ENCODE measurements around the gene KIF12.

DNA sequence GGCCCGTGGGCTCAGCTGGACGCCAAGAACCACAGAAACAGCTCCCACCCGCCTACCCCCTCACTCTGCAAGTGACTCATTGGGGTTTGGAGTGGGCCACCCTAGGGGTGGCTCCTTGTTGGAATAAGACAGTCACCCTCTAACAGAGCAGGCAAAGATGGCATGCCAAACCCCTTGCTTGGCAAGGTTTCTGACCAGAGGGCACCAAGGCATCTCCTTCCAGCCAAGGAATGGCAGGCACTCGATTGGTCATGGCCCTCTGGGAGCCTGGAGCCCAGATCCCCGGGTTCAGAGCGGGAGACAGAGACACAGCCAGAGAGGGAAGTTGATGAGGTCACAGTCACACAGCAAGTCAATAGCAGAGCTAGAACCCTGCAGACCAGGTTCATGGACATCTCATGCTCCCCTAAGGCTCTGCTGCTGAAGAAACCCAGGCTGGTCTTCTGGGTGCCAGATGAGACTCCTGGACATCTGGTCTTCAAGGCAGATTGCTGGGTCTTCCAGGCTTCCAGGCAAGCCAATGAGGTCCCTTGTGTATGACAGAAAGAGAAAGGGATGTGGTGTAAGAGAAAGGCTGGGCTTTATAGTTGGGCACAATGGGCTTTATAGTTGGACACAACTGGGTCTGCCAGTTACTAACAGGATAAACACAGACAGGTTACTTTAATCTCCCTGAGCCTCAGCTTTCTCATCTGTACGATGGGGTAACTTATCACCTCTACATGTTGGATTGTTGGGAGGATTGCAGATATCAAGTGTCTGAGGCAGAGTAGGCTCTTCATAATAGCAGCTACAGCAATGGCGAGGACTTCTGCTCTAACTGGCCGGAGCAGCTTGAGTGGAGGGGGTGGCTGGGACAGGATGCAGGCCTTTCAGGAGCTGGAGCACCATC lies 23.3 kb upstream of the KIF12 start:
- TF ChIP-seq, protein P1, sequence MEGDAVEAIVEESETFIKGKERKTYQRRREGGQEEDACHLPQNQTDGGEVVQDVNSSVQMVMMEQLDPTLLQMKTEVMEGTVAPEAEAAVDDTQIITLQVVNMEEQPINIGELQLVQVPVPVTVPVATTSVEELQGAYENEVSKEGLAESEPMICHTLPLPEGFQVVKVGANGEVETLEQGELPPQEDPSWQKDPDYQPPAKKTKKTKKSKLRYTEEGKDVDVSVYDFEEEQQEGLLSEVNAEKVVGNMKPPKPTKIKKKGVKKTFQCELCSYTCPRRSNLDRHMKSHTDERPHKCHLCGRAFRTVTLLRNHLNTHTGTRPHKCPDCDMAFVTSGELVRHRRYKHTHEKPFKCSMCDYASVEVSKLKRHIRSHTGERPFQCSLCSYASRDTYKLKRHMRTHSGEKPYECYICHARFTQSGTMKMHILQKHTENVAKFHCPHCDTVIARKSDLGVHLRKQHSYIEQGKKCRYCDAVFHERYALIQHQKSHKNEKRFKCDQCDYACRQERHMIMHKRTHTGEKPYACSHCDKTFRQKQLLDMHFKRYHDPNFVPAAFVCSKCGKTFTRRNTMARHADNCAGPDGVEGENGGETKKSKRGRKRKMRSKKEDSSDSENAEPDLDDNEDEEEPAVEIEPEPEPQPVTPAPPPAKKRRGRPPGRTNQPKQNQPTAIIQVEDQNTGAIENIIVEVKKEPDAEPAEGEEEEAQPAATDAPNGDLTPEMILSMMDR (IDR thresholded peaks at IDR 0.05; ENCODE audit: insufficient read depth, low read depth, low read length), result no peak
- TF ChIP-seq EZH2 (IDR thresholded peaks at IDR 0.05; ENCODE audit: insufficient read depth, low read length), result no peak

Measured in astrocyte (in vitro differentiated cells and primary cell).